HG02588 (cell line): ENCODE measurements around the gene MINDY4.

Experiments
- ATAC-seq: cut with Tn5 transposase; IDR thresholded peaks from one replicate; pipeline ENCODE4 v1.9.1; 2021; ENCODE audit warnings: mild to moderate bottlenecking, moderate library complexity; ENCODE audit not compliant: unreplicated experiment

MINDY4 gene

DNA sequence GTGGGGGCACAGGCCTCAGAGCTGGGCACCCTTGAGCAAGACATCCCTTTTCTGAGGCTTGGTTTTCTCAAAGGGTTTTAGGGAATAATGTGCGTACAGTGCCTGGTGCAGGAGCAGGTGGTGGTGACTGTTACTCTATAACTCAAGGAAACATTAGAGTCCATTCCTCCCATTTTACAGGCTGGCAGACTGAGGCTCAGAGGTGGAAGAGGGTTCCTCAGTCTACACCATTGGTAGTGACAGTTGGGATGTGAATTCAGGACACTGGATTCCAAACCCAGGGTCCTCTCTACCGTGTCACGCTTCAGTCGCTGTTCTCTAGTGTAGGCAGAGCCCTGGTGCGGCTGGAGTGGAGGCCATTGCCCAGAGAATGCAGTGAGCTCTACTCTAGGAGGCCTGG, 100.4 kb downstream of the MINDY4 start:
- ATAC-seq, result no peak

DNA sequence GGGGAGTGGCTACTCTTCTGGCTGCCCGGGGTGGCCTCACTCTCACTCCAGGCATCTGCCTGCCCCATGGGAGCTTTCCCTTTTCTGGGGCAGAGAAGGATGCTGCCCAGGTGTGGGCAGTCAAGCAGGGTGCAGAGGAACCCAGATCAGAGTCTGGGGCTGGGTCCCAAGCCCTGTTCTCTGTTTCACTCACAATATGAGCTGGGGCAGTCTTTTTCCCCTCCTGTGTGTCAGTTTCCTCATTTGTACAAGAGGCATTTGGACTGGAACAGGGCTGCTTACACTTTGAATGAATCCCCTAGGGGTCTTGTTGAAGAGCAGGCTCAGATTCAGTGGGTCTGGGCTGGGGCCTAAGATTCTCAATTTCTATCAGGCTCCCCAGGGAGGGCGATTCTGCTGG, 102.0 kb downstream of the MINDY4 start:
- no peak for ATAC-seq

- no peak for ATAC-seq
Observed at GRCh38 chr7:30873656-30874055, 102.4 kb downstream of the MINDY4 start.

GRCh38 chr7:30874656-30875302, 103.6 kb downstream of the MINDY4 start:
- no peak for ATAC-seq

- ATAC-seq, result no peak
Observed at GRCh38 chr7:30877015-30877769, 106.0 kb downstream of the MINDY4 start.

DNA sequence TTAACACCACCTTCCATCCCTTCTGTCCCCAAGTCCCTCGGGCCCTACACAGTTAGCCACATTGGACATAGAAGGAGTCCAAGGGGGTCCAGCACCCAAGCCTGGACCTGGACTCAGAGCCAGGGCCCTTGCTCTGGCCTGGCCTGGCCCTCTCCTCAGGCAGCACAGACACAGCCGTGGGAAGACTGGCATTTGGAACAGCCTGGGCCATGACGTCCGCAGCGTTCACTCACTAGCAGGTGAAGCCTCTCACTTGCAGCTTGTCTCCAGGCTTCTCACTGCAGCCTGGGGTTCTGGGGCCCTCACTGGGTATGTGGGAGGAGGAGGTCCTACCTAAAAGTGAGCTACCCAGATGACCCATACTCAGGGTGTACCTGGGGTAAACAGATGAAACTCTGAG, 106.8 kb downstream of the MINDY4 start:
- ATAC-seq, result no peak

DNA sequence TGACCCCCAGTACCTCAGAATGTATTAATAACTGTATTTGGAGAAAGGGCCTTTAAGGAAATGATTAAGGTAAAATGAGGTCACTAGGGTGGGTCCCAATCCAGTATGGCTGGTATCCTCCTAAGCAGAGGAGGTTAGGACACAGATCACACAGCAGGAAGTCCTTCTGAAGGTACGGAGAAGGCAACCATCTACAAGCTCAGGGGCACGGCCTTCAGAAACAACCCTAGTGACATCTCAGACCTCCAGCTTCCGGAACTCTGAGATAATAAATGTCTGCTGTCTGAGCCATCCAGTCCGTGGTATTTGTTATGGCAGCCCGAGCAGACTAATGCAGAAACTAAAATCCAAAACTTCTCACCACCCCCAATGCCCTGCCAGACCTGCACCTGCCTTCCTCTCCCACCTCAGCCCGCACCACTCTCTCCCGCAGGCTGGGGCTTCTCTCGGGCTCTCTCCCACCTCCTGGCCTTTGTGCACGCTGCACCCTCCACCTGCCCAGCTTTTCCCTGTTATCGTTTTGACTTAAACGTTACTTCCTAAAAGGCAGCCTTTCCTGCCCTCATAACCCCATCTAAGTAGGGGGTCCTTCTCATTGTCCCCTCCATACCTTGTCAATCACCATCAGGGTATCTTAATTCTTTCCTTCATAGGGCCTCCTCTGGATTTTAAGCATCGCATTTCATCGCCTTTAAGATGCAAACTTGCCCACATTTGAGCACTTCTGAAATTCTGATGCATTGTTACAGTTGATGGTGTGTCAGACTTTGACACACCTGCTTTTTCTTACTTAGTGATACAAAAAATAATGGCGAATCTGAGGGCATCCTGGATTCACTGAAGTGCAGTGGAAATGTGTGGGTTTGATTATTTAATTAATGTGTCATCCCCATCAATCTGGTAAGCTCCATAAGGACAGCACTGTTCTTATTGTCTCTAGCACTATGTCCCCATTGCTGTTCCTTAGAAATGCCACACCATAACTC, 108.2 kb downstream of the MINDY4 start:
- ATAC-seq, result no peak

DNA sequence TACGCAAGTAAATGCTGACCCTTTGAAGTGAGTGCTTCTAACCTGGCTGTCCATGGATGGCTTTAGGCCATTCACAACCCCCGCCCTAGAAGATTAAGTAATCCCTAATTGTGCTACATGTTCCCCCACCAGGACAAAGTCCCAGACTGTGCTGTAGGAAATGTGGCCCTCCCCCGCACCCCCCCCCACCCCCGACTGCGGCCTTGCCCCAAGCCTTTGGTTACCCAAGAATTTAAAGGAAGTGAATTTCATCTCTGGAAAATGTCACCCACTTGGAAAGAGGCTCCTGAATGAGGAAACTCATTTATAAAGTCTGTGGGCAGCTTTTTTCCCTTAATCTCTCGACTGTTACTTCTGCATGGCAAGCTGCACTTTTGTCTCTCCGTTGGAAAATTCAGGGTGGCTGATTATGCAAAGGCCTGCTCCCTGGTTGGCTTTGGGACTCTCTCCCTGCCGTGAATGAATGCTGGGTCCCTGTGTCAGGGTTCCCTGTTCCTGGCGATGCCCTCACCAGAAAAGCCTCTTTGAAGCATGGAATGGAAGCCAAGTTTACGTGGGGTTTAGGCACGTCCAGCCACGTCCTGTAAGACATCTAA, 109.0 kb downstream of the MINDY4 start:
- no peak for ATAC-seq

- ATAC-seq, result no peak
Observed at GRCh38 chr7:30880941-30881340, 109.7 kb downstream of the MINDY4 start.

- no peak for ATAC-seq
Observed at GRCh38 chr7:30881448-30881847, 110.2 kb downstream of the MINDY4 start.

- no peak for ATAC-seq
Observed at GRCh38 chr7:30884881-30885280, 113.7 kb downstream of the MINDY4 start.

- no peak for ATAC-seq
Observed at GRCh38 chr7:30886608-30887011, 115.4 kb downstream of the MINDY4 start.

DNA sequence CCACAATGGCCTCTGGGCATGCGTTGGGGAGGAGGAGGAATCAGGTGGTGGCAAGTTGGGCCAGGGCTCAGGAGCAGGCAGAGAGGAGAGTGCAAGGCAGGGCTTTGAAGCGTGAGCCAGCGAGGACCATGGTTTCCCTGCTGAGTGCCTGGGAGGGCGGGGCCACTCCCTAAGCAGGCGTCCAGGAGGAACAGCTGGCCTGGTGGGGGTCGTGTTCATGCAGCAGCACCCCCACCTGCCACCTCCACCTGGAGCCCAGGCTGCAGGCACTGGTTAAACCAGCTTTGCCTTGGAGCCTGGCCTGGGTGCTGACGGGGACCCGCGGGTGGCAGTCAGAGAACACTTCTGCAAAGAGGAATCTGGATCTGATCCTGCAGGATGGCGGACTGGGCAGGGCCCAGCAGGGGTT, 116.3 kb downstream of the MINDY4 start:
- no peak for ATAC-seq

DNA sequence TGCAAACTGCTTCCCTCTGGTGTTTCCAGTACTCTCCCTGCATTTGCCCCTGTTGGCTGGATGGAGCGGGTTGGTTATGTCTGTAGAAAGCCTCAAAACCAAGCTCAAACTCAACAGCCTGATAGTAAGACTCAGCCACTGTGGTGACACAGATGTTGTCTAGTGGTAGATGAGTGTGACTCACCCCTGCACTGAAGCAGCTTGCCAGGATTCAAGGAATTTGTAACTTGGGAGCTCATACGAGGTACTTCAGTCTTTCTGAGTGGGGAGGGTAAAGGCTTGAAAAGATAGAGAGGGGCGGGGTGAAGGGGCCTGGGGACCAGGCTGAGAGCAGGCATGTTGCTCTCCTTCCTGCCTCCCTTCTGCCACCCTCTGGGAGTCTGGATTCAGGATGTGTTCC, 117.5 kb downstream of the MINDY4 start:
- no peak for ATAC-seq

DNA sequence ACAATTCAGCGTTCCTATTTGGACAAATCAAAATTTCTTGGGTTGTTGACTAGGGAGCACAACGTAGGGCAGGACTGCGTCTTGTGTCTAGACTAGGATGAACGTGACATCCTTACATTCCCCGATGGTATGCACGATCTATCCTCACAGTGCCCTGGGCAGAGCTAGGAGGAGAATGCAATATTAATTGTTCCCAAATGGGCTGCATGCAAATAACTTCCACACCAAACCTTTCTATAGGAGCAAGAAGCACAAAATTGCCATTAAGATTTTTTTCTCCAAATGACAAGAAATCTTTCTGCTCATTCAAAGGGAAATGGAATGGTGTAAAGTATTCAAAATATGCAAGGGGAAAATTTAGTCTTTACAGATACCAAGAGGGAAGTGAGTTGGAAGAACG, 119.0 kb downstream of the MINDY4 start:
- ATAC-seq, result no peak

DNA sequence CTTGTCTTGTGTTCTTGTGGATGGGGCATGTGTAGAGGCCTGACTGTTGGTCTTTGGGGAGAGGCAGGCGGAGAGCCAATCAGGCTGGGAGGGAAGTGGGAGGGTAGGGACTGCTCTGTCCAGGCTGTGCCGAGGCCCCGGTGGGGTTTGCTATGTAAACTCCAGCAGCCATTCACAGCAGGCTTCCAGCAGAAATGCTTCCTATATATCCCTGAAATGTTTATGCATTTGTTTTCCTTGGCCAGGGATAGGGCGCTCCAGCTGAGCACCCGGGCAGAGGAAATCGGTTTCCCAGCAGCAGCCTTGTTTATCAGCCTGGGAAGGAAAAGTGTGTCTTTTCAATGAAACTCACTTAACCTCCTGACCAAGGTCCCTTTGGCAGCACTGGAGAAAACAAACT, 122.1 kb downstream of the MINDY4 start:
- ATAC-seq, result no peak

DNA sequence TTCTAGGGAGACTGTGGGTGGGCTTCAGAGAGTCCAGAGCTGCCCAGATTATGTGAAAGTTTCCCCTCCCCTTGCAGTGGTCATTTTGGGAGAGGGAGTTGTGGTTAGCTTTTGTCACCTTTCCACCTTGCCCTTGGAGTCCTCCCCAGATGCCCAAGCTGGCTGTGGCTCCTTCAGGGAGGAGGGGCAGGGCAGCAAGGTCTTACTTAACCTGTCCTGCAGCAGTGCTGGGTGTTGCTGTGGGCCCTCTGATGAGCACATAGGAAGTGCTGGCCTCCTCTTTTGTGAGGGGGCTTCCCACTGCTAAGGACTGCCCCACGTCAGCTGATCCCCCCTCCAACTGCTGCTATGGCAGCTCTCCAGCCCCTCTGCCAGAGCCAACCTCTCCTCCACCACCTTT, 122.8 kb downstream of the MINDY4 start:
- no peak for ATAC-seq

- ATAC-seq, result no peak
Observed at GRCh38 chr7:30894866-30895605, 123.8 kb downstream of the MINDY4 start.

DNA sequence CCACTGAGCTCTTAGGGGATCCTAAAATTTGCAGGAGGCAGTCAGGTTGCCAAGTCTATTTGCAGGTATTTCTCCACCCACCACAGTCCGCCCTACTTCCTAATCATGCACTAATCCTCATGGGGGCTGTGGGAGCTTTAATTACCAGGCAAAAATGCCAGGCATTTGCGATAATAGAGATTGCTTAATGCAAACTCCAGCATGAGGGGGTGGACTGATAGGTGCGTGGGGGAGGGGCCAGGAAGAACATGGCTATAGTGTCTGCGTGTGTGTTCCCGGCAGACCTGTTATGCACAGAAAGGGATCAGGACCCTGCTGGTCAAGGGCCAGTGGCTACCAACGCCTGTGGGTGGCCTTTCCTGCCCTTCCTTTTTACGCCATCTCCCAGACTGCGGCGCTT, 124.8 kb downstream of the MINDY4 start:
- ATAC-seq, result no peak
